ENCODE data around the gene IQCF5.
"Not testable (repeated sequence)": the region's sequence is repeated elsewhere in the genome, so short reads cannot be mapped to it uniquely, and the experiment has no call there.

The IQCF5 gene

GRCh38 chr3:51875501-51875900 is at the start of gene IQCF5:
Gene IQCF5 (minus strand): TSS chr3:51875601. CDS start chr3:51875531, 70 bp downstream.
- no peak for DNase-seq (ENCODE audit: low read depth, low spot score)

GRCh38 chr3:51921081-51921578 is 45.7 kb upstream of the IQCF5 start:
- no peak for DNase-seq (ENCODE audit: low read depth, low spot score)

GRCh38 chr3:51916418-51916817 is 41.0 kb upstream of the IQCF5 start:
- DNase-seq (ENCODE audit: low read depth, low spot score): no peak

GRCh38 chr3:51908026-51908425 is 32.6 kb upstream of the IQCF5 start:
- DNase-seq (ENCODE audit: low read depth, low spot score): no peak

GRCh38 chr3:51904034-51904823 is 28.8 kb upstream of the IQCF5 start:
- DNase-seq (ENCODE audit: low read depth, low spot score): no peak

GRCh38 chr3:51902361-51902760 is 27.0 kb upstream of the IQCF5 start:
- DNase-seq (ENCODE audit: low read depth, low spot score): not testable (repeated sequence)

GRCh38 chr3:51900043-51900442 is 24.6 kb upstream of the IQCF5 start:
- DNase-seq (ENCODE audit: low read depth, low spot score): not testable (repeated sequence)

GRCh38 chr3:51897391-51897790 is 22.0 kb upstream of the IQCF5 start:
- no peak for DNase-seq (ENCODE audit: low read depth, low spot score)

GRCh38 chr3:51896607-51897305 is 21.4 kb upstream of the IQCF5 start:
- DNase-seq (ENCODE audit: low read depth, low spot score): no peak

GRCh38 chr3:51894939-51895338 is 19.5 kb upstream of the IQCF5 start:
- no peak for DNase-seq (ENCODE audit: low read depth, low spot score)

GRCh38 chr3:51894391-51894790 is 19.0 kb upstream of the IQCF5 start:
- no peak for DNase-seq (ENCODE audit: low read depth, low spot score)

GRCh38 chr3:51891242-51892039 is 16.0 kb upstream of the IQCF5 start:
- no peak for DNase-seq (ENCODE audit: low read depth, low spot score)

GRCh38 chr3:51888463-51889105 is 13.2 kb upstream of the IQCF5 start:
- no peak for DNase-seq (ENCODE audit: low read depth, low spot score)

GRCh38 chr3:51887620-51888019 is 12.2 kb upstream of the IQCF5 start:
- no peak for DNase-seq (ENCODE audit: low read depth, low spot score)

GRCh38 chr3:51886447-51886846 is 11.0 kb upstream of the IQCF5 start:
- no peak for DNase-seq (ENCODE audit: low read depth, low spot score)

- DNase-seq (ENCODE audit: low read depth, low spot score): no peak
Measured at GRCh38 chr3:51879937-51880336, 4.5 kb upstream of the IQCF5 start.

GRCh38 chr3:51876186-51876585 is 785 bp upstream of the IQCF5 start:
- DNase-seq (ENCODE audit: low read depth, low spot score): no peak

- DNase-seq (ENCODE audit: low read depth, low spot score): no peak
Measured at GRCh38 chr3:51874889-51875288, 512 bp downstream of the IQCF5 start.

GRCh38 chr3:51874411-51874810 is 990 bp downstream of the IQCF5 start:
- DNase-seq (ENCODE audit: low read depth, low spot score): no peak

GRCh38 chr3:51873876-51874275 is 1.5 kb downstream of the IQCF5 start:
- no peak for DNase-seq (ENCODE audit: low read depth, low spot score)

GRCh38 chr3:51873253-51873766 is 2.1 kb downstream of the IQCF5 start:
- DNase-seq (ENCODE audit: low read depth, low spot score): no peak
